LHCN-M2 (cell line): Measurements from ENCODE around the gene RAB29. TPM values are rescaled to one million over a fixed set of nuclear protein-coding genes. Genes with fewer than 3 reads are reported as not detected.

Experiments
- DNase-seq: peaks from one replicate; pipeline ENCODE4 v3.0.0-alpha.2; 2012; ENCODE audit warnings: low read depth
- total RNA-seq: library from RNA; depleted of rRNA; stranded (reverse); fragments of >200 nt; gene quantifications from 2 replicates; pipeline ENCODE4 v1.2.3, GENCODE V29; 2014

RAB29 gene
- total RNA-seq, 1 experiment from 2014 or later: 29.3 TPM

GRCh38 chr1:205797168-205797567 lies 21.9 kb upstream of the RAB29 start:
- no peak for DNase-seq

DNA sequence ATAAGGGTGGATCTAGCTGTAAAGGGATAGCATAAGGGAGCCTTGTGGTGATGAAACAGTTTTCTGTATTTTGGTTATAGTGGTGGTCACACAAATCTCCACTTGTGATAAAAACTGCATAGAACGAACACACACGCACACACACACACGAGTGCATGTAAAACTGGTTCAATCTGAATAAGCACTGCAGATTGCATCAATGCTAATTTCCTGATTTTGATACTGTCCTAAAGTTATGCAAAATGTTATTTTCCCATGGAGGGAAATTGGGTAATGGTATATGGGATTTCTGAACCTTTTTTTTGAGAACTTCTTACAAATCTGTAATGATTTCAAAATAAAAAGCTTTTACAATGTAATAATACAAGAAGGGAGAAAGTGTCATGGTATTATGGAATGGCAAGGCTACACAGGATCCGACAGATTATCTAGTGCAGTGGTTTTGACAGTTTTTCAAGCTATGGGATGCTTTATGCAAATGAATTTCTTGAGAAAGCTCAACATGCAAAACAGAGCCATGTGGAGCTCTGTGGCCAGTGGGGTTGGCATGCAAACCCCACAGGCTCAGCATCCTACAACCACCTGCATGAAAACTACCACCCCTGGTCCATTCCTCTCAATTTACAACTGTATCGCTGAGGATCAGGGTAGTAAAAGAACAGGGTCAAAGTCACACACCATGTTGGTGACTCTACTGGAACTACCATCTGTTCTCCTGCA lies 18.9 kb upstream of the RAB29 start:
- no peak for DNase-seq

DNA sequence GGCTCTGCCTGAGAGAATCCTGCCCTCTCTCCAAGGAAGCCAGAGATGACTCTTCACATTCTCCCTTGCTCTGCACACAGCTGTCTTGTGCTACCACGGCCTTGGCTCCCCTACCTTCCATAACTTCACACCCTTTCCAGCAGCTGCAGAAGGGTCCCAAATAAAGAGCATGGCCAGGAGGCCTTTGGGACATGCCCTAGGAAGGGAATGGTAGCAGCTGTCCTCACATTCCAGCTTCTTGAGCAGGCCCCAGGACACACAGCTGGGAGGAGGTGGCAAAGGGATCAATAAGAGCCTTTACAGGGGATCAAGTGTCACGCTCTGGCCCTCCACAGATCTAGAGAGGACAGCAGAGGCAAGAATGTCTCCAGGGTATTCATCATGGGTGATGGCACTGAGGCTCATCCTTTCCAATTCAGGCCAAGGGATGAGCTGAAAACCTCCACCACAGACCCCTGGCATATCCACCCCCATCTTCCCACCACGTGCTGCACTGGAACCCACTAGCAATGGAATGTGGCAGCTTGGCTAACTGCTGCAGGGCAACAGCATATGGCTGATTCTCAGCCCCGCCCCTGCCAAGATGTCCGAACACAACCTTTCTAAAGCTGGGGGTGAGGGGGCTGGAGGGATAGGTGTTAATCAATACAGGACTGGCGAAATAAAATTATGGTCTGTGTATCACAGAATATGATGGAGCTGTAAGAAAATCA lies 17.8 kb upstream of the RAB29 start:
- DNase-seq: peak; percentile 33

DNA sequence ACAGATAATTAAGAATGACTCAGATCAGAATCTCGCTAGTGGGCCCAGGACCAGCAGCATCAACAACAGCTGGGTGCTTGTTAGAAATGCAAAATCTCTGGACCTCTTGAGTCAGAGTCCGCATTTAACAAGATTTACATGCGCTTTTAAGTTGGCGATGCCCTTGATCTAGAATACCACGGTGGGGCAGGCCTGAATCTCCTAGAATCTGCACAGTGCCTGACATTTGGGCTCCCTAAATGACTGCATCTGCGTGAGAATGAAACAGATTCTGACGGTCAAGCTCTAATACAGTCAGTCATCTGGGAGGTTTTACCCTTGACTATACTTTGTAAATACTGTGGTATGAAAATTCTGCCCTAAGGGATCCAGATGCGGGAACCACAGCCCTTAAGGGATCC lies 17.2 kb upstream of the RAB29 start:
- DNase-seq: peak; percentile 17

DNA sequence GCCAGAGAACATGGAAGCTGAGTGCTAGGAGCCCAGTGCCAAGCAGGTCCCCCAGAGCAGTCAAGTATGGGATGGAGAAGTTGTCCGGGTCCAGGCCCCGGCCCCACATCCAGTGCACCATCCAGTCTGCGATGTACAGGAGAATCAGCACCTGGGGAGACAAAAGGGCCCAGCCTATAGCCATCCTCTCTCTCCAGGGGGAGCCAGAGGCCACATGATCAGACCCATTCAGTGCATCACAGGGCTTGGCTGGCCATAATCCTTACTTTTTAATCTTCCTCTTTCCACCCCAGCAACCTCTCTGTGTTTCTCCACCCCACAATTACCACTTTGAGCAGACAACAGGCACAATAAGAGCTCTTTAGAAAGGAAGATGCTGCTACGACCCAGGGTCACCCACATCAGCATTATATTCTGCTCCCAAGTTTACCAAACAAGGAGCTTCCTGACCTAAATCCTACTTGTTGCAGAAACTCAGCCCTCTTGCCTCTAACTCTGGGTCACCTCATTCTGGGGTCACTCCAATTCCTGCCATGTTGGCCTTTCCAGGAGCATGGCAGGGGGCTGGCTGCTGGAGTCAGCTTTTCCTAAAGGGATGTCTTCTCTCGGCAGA lies 16.4 kb upstream of the RAB29 start:
- DNase-seq: peak; percentile 49

GRCh38 chr1:205787287-205787916 lies 12.1 kb upstream of the RAB29 start:
- no peak for DNase-seq

DNA sequence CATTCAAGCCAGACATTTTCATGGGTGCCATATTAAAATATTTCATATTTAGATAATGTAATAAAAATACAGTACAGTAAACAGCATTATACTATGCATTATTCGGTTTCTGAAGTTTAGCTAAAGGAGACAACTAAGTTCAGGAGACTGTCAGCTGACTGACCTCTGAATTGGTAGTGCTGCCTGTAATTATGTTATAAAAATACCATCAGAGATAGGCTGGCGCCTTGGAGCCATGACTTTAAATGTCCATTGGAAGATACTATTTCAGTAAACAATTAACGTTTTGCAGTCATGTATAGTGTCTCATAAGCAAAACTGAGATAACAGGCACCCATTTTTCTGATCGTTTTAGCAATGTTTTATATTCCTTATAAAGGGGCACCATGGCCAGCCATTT lies 11.3 kb upstream of the RAB29 start:
- no peak for DNase-seq

DNA sequence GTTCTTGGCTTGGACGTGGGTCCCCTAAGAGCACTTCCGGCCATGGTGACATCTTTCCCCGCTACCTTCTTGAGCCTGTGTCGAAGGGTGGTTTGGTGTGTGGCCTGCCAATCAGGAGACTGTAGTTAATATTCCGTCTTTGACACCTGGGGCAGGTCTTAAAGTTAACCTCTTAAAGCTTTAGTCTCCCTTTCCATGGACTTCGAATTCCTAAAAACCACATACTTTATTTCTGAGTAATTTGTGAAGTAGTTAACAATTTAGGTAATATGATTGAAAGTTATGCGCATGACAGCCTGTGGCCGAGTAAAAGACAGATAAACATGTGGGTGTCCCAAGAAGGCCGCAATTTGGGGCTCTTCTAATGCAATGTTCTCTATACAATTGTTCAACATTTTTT lies 10.2 kb upstream of the RAB29 start:
- no peak for DNase-seq

- DNase-seq: peak; percentile 74
These were observed 8.6 kb upstream of the RAB29 start for GRCh38 chr1:205783904-205784303.

DNA sequence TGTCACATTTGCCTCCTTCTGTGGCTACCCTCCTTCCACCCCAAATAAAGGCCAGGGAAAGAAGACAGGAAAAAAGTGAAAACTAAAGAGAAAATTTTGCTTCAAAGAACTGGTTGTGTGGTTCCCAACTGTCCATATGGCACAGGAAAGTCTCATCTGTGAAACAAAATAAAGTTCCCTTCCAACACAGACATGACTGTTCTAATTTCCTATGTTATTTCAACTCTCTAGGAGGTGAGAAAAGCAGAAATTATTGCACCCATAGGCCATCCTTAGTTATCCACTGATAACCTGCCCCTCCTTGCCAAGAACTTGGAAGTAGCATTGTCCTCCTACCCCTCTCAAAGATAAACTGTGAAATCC lies 8.1 kb upstream of the RAB29 start:
- DNase-seq: no peak

DNA sequence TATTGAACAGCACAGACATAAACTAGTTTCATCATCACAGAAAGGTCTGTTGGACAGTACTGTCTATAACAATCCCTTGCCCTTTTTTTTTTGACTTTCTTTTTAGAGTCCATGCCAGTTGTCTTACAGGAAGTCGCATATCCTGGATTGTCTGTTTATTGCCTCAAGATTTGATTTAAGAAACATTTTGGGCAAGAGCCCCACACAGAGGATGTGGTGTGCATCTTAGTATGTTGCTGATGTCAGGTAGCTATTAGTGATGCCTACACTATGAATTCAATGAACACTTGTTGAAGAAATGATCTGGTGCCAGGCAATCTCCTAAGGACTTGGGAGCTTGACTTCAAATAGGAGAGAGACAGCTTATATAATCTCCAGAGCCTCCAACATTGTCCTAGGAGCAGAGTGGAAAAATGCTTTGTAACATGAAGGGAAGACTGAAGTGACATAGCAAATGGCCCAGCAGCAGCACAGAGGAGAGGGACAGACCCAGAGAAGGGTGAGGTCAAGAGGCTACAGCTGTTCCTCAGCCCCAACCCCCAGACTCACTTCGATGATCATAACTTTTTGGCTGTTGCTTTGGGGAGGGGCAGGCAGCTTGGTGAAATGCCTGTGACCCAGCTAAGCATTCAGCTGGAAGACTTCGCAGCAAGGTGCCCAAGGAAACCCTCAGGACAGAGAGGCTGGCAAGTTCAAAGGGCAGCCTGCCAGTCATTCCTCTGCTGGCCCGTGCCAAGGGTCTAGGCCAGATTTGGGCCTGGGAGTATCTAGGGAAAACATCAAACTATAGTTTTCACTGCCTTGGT lies 7.5 kb upstream of the RAB29 start:
- no peak for DNase-seq

DNA sequence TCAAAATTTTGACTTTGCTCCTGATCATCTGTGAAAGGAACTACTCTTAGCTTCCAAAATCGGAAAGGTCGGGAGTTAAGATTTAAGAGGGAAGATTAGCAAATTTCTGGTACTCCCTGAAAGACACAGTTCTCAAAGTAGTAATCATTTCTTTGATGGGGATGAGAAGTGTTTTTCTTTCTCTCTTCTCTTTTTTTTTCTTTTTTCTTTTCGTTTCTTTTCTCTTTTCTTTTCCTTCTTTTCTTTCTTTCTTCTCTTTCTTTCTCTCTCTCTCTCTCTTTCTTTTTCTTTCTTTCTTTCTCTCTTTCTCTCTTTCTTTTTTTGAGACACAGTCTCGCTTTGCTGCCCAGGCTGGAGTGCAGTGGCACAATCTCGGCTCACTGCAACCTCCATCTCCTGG lies 5.1 kb upstream of the RAB29 start:
- no peak for DNase-seq

- DNase-seq: no peak
These were observed 2.7 kb upstream of the RAB29 start for GRCh38 chr1:205777994-205778393.

DNA sequence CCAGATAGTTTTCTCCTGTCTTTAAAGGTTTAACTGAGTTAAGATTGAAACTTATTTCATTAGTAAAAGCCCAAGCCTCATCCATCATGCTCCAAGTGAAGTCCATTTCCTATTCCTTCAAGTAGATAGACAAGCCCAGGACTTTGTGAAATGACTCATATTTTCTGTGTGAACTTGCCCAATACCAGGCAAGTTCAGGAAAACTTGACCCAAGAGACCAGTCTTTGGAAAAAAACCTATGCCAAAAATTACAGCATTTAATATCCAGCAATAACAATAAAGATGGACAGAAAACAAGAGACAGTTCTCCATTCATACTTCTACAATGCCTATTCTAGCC lies 405 bp upstream of the RAB29 start:
- peak; percentile 81 for DNase-seq

GRCh38 chr1:205774198-205775014 lies 876 bp downstream of the RAB29 start:
- DNase-seq: peak; percentile 14

GRCh38 chr1:205772607-205773032 lies 2.7 kb downstream of the RAB29 start:
- no peak for DNase-seq

DNA sequence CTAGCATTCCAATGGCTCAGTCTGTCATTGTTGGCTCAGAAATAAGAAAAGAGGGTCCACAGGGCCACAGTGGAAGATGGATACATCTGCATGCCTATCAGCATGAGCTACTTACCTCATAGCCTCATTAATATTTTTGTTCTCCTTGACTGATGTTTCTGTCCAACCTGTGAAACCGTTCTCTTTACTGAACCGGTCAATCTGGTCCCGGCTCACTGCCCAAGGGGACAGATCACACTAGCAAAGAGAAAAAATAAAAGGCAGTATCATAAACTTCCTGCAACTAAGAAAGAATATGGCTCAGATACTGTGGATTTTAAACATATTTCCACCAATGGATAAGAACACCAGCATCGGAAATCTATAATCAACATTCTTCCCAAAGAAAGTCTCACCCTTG lies 4.7 kb downstream of the RAB29 start:
- DNase-seq: no peak

DNA sequence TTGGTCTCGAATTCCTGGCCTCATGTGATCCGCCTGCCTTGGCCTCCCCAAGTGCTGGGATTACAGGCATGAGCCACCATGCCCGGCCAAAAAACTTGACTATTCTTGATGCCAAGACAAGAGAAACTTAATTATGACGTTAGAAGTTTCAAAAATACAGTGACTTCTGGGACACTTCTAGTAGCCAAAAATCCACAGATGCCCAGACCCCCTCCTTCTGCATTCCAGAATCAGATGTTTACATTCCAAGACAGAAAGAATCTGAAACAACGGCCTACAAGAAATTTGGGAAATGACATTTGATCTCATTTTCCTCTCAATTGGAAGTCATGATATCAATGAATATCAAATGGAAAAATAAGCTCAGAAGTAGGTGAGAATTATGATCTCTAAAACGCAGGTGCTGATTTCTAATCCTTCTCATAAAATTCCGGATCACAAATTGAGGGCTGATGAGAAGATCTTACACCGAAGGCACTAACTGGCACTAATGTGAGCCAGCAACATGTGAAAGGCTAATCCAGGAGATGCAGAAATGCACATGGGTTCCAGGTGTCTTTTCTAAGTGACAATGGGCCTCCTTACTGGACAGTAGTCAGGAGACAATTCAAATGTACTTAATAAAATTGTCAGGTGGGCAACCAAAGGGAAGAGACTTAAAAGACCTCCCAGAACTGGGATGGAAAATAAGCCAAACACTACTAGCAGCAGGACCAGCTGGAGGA lies 5.5 kb downstream of the RAB29 start:
- DNase-seq: no peak

DNA sequence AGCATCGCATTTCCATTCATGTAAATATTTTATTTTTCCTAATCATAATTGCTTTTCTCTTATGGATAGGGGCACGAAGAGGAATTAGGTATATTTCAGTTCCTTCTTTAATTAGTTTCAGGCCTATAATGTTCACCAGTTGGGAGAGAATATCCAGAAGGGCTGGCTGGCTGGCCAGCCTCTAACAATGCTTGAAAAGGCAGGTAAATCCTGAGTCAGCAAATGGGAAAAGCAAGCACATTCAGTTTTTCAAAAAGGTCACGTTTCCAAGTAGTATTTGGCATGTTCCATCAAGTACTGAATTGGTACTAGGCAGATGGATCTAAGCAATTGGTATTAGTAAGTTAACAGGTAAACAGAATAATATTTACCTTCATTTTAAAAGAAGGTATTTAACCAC lies 8.0 kb downstream of the RAB29 start:
- no peak for DNase-seq

DNA sequence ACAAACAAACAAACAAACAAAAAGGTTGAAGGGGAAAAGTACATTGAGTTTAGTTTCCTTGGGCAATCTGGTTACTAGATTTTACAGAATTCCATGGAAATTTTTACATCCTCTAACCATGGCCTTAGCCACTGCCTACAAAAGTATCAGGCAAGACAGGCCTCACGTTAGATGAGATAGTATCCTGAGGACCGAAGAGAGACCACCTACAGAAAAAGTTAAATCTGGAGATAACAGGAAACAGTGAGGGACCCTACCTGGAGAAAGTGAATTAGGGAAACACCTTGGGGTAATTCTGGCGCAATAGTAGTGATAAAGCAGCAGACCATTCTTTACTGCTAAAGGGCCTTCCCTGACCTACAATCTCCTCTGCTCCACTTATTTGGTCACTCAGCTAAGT lies 8.7 kb downstream of the RAB29 start:
- no peak for DNase-seq
